ENCODE measurements around the gene PCDHA8. TPM values are rescaled to one million over a fixed set of nuclear protein-coding genes. Genes with fewer than 3 reads are reported as not detected.
"Not testable (repeated sequence)": the region's sequence is repeated elsewhere in the genome, so short reads cannot be mapped to it uniquely, and the experiment has no call there.

The PCDHA8 gene
- total RNA-seq, 1 experiment from 2014 or later = 0.11 TPM

DNA sequence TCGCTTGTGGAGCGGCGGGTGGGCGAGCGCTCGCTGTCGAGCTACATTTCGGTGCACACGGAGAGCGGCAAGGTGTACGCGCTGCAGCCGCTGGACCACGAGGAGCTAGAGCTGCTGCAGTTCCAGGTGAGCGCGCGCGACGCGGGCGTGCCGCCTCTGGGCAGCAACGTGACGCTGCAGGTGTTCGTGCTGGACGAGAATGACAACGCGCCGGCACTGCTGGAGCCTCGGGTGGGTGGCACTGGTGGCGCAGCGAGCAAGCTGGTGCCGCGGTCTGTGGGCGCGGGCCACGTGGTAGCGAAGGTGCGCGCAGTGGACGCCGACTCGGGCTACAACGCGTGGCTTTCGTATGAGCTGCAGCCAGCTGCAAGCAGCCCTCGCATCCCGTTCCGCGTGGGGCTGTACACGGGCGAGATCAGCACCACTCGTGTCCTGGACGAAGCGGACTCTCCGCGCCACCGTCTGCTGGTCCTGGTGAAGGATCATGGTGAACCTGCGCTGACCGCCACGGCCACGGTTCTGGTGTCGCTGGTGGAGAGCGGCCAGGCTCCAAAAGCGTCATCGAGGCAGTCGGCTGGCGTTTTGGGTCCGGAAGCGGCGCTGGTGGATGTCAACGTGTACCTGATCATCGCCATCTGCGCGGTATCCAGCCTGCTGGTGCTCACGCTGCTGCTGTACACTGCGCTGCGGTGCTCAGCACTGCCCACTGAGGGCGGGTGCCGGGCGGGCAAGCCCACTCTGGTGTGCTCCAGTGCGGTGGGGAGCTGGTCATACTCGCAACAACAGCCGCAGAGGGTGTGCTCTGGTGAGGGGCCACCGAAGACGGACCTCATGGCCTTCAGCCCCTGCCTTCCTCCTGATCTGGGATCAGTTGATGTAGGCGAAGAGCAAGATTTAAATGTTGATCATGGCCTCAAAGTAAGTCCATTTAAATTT is 2.1 kb downstream of the PCDHA8 start:
- TF ChIP-seq, protein P1, sequence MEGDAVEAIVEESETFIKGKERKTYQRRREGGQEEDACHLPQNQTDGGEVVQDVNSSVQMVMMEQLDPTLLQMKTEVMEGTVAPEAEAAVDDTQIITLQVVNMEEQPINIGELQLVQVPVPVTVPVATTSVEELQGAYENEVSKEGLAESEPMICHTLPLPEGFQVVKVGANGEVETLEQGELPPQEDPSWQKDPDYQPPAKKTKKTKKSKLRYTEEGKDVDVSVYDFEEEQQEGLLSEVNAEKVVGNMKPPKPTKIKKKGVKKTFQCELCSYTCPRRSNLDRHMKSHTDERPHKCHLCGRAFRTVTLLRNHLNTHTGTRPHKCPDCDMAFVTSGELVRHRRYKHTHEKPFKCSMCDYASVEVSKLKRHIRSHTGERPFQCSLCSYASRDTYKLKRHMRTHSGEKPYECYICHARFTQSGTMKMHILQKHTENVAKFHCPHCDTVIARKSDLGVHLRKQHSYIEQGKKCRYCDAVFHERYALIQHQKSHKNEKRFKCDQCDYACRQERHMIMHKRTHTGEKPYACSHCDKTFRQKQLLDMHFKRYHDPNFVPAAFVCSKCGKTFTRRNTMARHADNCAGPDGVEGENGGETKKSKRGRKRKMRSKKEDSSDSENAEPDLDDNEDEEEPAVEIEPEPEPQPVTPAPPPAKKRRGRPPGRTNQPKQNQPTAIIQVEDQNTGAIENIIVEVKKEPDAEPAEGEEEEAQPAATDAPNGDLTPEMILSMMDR (conservative IDR thresholded peaks at IDR 0.05; ENCODE audit: low read depth, low read length) = no peak
- no peak for TF ChIP-seq EZH2 (IDR thresholded peaks at IDR 0.05; ENCODE audit: low read length, unreplicated experiment)
- no peak for TF ChIP-seq EZH2phosphoT487 (IDR thresholded peaks at IDR 0.05; ENCODE audit: borderline replicate concordance, low read length)
- H3K9me3 ChIP-seq (ENCODE audit: low read length) = no peaks in the 10 kb centered on the region
- H3K79me2 ChIP-seq (ENCODE audit: low read length) = no peaks in the 10 kb centered on the region
- no peak overlapping the region for H3K9ac ChIP-seq (ENCODE audit: low read length)
- H3K4me1 ChIP-seq (ENCODE audit: insufficient read depth, low read length) = no peaks in the 10 kb centered on the region
- intact Hi-C loops (cut with micrococcal nuclease) = loop anchor here (10.0 kb wide), 1 partner anchor 722 kb away; no protein-coding TSS in a partner anchor
- ChIA-PET POLR2A (ENCODE audit: unreplicated experiment) (no interaction called here), CTCF (no interaction called here)
- no peaks in the 10 kb centered on the region for H4K20me1 ChIP-seq (ENCODE audit: low read length)
- H2AFZ ChIP-seq (ENCODE audit: low read length) = no peak overlapping the region
- no TSS peak for BruUV-seq (replicated peaks)
- no peaks in the 10 kb centered on the region for H3F3A ChIP-seq (ENCODE audit: low read length, unreplicated experiment)
- no peak overlapping the region for H3K4me3 ChIP-seq (ENCODE audit: low read length)
- no peaks in the 10 kb centered on the region for H3K36me3 ChIP-seq (ENCODE audit: low read depth, low read length)
- no peak for DNase-seq
- no peak for ATAC-seq
- no peak overlapping the region for H3K27ac ChIP-seq (ENCODE audit: low read length)
- no peak overlapping the region for H3K4me2 ChIP-seq (ENCODE audit: low read length)
- H3K27me3 ChIP-seq (ENCODE audit: low read length) = no peaks in the 10 kb centered on the region
- no peaks in the 10 kb centered on the region for H3K9me2 ChIP-seq (replicated peaks; ENCODE audit: low read length)

DNA sequence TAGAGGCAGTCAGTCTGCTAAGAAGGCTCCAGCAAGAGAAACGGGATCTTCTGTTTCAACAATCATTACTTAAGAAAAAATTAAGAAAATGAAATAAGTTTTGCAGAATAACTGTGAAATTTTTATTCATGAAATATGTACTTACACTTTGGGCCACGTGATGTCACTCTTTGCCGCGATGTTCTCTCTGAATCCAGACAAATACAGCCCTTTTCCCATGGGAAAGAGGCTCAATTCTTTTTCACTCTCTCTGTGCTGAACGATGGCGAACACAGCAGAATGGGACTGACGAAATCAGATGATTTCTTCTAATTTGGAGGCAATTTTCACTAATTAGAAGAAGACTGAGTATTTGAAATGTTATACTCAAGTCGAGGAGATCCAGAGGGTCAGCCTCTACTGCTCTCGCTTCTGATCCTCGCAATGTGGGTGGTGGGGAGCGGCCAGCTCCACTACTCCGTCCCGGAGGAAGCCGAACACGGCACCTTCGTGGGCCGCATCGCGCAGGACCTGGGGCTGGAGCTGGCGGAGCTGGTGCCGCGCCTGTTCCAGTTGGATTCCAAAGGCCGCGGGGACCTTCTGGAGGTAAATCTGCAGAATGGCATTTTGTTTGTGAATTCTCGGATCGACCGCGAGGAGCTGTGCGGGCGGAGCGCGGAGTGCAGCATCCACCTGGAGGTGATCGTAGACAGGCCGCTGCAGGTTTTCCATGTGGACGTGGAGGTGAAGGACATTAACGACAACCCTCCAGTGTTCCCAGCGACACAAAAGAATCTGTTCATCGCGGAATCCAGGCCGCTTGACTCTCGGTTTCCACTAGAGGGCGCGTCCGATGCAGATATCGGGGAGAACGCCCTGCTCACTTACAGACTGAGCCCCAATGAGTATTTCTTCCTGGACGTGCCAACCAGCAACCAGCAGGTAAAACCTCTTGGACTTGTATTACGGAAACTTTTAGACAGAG is 7.4 kb downstream of the PCDHA8 start, which contains the start of gene PCDHA9:
Gene PCDHA9, plus strand, starts transcription at position 244 of the 964 bp plus-strand sequence. Its CDS starts 114 bp downstream, at position 358.
- H3K4me2 ChIP-seq (ENCODE audit: low read length); DNase-seq; H3K9me2 ChIP-seq (replicated peaks; ENCODE audit: low read length); H2AFZ ChIP-seq (ENCODE audit: low read length); H3K79me2 ChIP-seq (ENCODE audit: low read length); H3K36me3 ChIP-seq (ENCODE audit: low read depth, low read length); H3K4me3 ChIP-seq (ENCODE audit: low read length); H3K9me3 ChIP-seq (ENCODE audit: low read length); BruUV-seq (replicated peaks); ATAC-seq; H3K9ac ChIP-seq (ENCODE audit: low read length); POLR2A ChIA-PET (ENCODE audit: unreplicated experiment); H3F3A ChIP-seq (ENCODE audit: low read length, unreplicated experiment); H3K27me3 ChIP-seq (ENCODE audit: low read length); H3K27ac ChIP-seq (ENCODE audit: low read length); H3K4me1 ChIP-seq (ENCODE audit: insufficient read depth, low read length); H4K20me1 ChIP-seq (ENCODE audit: low read length); CTCF ChIA-PET: not testable (repeated sequence)
- intact Hi-C loops (cut with micrococcal nuclease) = loop anchor here (10.0 kb wide), 1 partner anchor 716 kb away; no protein-coding TSS in a partner anchor

DNA sequence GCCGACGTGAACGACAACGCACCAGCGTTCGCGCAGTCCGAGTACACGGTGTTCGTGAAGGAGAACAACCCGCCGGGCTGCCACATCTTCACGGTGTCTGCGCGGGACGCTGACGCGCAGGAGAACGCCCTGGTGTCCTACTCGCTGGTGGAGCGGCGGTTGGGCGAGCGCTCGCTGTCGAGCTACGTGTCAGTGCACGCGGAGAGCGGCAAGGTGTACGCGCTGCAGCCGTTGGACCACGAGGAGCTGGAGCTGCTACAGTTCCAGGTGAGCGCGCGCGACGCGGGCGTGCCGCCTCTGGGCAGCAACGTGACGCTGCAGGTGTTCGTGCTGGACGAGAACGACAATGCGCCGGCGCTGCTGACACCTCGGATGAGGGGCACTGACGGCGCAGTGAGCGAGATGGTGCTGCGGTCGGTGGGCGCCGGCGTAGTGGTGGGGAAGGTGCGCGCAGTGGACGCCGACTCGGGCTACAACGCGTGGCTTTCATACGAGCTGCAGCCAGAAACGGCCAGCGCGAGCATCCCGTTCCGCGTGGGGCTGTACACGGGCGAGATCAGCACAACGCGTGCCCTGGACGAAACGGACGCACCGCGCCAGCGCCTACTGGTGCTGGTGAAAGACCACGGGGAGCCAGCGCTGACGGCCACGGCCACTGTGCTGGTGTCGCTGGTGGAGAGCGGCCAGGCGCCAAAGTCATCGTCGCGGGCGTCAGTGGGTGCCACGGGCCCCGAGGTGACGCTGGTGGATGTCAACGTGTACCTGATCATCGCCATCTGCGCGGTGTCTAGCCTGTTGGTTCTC is 9.0 kb downstream of the PCDHA8 start:
- H3K9ac ChIP-seq (ENCODE audit: low read length); H4K20me1 ChIP-seq (ENCODE audit: low read length); H2AFZ ChIP-seq (ENCODE audit: low read length); ATAC-seq; DNase-seq; H3K4me3 ChIP-seq (ENCODE audit: low read length); H3K79me2 ChIP-seq (ENCODE audit: low read length); H3K4me2 ChIP-seq (ENCODE audit: low read length); CTCF ChIA-PET; H3K4me1 ChIP-seq (ENCODE audit: insufficient read depth, low read length); POLR2A ChIA-PET (ENCODE audit: unreplicated experiment); H3K9me3 ChIP-seq (ENCODE audit: low read length); H3K27ac ChIP-seq (ENCODE audit: low read length); BruUV-seq (replicated peaks); H3K9me2 ChIP-seq (replicated peaks; ENCODE audit: low read length); H3K27me3 ChIP-seq (ENCODE audit: low read length); H3K36me3 ChIP-seq (ENCODE audit: low read depth, low read length); H3F3A ChIP-seq (ENCODE audit: low read length, unreplicated experiment): not testable (repeated sequence)
- intact Hi-C loops (cut with micrococcal nuclease) = loop anchor here (10.0 kb wide), 1 partner anchor 715 kb away; no protein-coding TSS in a partner anchor
